Hepatocyte (in vitro differentiated cells): ENCODE data around the gene ZCCHC7. TPM values are rescaled to one million over a fixed set of nuclear protein-coding genes. Genes with fewer than 3 reads are reported as not detected.

Source experiments
- DNase-seq: peaks from one replicate; pipeline ENCODE4 v3.0.0-alpha.2; 2016; ENCODE audit warnings: low spot score
- H2AFZ ChIP-seq: fragments of 200-600 bp; sonication (generic); 2 replicates; pipeline ENCODE4 v1.6.0; 2016; ENCODE audit warnings: antibody characterized with exemption, mild to moderate bottlenecking
- H3K27ac ChIP-seq: fragments of 200-600 bp; sonication (generic); 2 replicates; pipeline ENCODE4 v1.5.1; 2016; ENCODE audit warnings: mild to moderate bottlenecking
- H3K27me3 ChIP-seq: fragments of 200-600 bp; sonication (generic); 2 replicates; pipeline ENCODE4 v1.6.1; 2016
- H3K36me3 ChIP-seq: fragments of 200-600 bp; sonication (generic); replicated peaks from 2 replicates; pipeline ENCODE4 v1.5.1; 2016; ENCODE audit warnings: low read depth; ENCODE audit not compliant: insufficient read depth
- H3K4me1 ChIP-seq: fragments of 200-600 bp; sonication (generic); 2 replicates; pipeline ENCODE4 v1.5.1; 2016; ENCODE audit warnings: mild to moderate bottlenecking, moderate library complexity; ENCODE audit not compliant: insufficient read depth
- H3K4me2 ChIP-seq: fragments of 200-600 bp; sonication (generic); 2 replicates; pipeline ENCODE4 v1.6.0; 2016
- H3K4me3 ChIP-seq: fragments of 200-600 bp; sonication (generic); 2 replicates; pipeline ENCODE4 v1.5.1; 2016; ENCODE audit warnings: mild to moderate bottlenecking
- H3K79me2 ChIP-seq: fragments of 200-600 bp; sonication (generic); 2 replicates; pipeline ENCODE4 v1.6.0; 2017; ENCODE audit warnings: mild to moderate bottlenecking
- H3K9me2 ChIP-seq: fragments of 200-600 bp; sonication (generic); replicated peaks from 2 replicates; pipeline ENCODE4 v1.6.0; 2017; ENCODE audit warnings: mild to moderate bottlenecking; ENCODE audit not compliant: insufficient read depth
- H3K9me3 ChIP-seq: fragments of 200-600 bp; sonication (generic); 2 replicates; pipeline ENCODE4 v1.5.1; 2016; ENCODE audit warnings: low read depth, mild to moderate bottlenecking
- H4K20me1 ChIP-seq: fragments of 200-600 bp; sonication (generic); 2 replicates; pipeline ENCODE4 v1.6.0; 2016; ENCODE audit warnings: mild to moderate bottlenecking; ENCODE audit not compliant: insufficient read depth, poor library complexity, severe bottlenecking
- EZH2 ChIP-seq: fragments of 200-600 bp; sonication (generic); IDR thresholded peaks from 2 replicates; pipeline ENCODE4 v1.6.1; 2016; ENCODE audit warnings: antibody characterized with exemption, mild to moderate bottlenecking, borderline replicate concordance
- EZH2phosphoT487 ChIP-seq: fragments of 200-600 bp; sonication (generic); IDR thresholded peaks from one replicate; pipeline ENCODE4 v1.6.1; 2018; ENCODE audit warnings: antibody characterized with exemption, mild to moderate bottlenecking, low read depth, moderate library complexity; ENCODE audit not compliant: unreplicated experiment, severe bottlenecking
- WGBS: methylation state at CpG from one replicate; pipeline ENCODE4 v1.1.6; 2016; ENCODE audit warnings: low lambda C conversion rate; ENCODE audit errors: missing lambda C conversion rate; 5-methylcytosine and 5-hydroxymethylcytosine counted together
- polyA plus RNA-seq: library from polyadenylated mRNA; unstranded; fragments of >200 nt; fragmentation: Nextera tagmentation; extraction: Ambion mirVana; gene quantifications from 2 replicates; pipeline ENCODE4 v1.2.1, GENCODE V29; 2016
- total RNA-seq: library from RNA; depleted of rRNA; stranded (reverse); fragments of >200 nt; gene quantifications from 2 replicates; pipeline ENCODE4 v1.2.3, GENCODE V29; 2014
- TF ChIP-seq, protein P1 (sequence below): fragments of 200-600 bp; sonication (generic); IDR thresholded peaks from 2 replicates; pipeline ENCODE4 v1.5.1; 2016; ENCODE audit warnings: antibody characterized with exemption, mild to moderate bottlenecking; ENCODE audit not compliant: poor library complexity

Gene ZCCHC7
- total and polyA plus RNA-seq, 2 experiments from 2014 or later = 12.3 to 14.6 TPM

DNA sequence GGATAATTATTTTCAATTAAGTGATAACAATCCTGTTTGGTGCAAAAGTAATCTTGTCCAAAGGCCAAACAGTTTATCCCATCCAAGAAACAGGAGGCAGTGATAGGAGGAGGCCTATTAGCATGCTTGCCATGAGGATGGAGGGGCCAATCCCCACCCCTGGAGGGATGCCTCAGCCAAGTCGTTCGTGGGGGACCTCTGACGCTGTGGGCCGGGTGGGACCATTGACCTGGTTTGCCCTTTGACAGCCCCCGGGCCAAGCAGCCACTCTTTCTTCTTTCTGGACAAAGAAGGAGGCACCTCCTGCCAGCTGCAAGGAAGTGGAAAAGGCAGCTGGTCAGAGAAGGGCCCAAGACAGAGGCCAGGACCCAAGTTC is 262.6 kb downstream of the ZCCHC7 start:
- Histone ChIP-seq H3K27ac (no peak overlapping the region), H3K4me2 (no peak overlapping the region), H3K27me3 (no peaks in the 10 kb centered on the region), H2AFZ (no peak overlapping the region), H4K20me1 (no peaks in the 10 kb centered on the region), H3K9me2 (no peaks in the 10 kb centered on the region), H3K4me1 (no peaks in the 10 kb centered on the region), H3K4me3 (no peak overlapping the region), H3K79me2 (no peaks in the 10 kb centered on the region), H3K36me3 (no peaks in the 10 kb centered on the region), H3K9me3 (no peaks in the 10 kb centered on the region)
- DNase-seq = no peak
- TF ChIP-seq, protein P1, sequence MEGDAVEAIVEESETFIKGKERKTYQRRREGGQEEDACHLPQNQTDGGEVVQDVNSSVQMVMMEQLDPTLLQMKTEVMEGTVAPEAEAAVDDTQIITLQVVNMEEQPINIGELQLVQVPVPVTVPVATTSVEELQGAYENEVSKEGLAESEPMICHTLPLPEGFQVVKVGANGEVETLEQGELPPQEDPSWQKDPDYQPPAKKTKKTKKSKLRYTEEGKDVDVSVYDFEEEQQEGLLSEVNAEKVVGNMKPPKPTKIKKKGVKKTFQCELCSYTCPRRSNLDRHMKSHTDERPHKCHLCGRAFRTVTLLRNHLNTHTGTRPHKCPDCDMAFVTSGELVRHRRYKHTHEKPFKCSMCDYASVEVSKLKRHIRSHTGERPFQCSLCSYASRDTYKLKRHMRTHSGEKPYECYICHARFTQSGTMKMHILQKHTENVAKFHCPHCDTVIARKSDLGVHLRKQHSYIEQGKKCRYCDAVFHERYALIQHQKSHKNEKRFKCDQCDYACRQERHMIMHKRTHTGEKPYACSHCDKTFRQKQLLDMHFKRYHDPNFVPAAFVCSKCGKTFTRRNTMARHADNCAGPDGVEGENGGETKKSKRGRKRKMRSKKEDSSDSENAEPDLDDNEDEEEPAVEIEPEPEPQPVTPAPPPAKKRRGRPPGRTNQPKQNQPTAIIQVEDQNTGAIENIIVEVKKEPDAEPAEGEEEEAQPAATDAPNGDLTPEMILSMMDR = no peak
- TF ChIP-seq EZH2phosphoT487 = no peak
- no peak for TF ChIP-seq EZH2
- 87% methylated on average over 5 of the region's 5 CpGs for WGBS

DNA sequence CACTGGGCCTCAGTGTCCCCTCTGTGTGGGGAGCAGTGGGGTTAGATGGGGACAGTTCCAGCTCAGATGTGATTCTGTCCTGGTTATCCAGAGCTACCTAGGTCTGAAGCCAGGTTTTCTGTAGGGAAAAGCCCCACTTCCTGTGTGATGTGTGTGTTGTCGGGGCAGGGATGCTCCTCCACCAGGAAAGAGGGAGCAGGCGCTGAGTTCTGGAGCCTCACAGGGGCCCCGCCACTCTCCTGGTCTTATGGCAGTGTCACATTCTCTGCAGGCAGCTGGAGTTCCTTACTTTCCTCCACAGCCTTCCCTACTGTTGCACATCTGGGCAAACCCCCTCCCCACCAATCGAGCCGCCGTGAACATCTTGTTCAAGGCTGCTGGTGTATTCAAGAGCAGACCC is 263.0 kb downstream of the ZCCHC7 start:
- no peak overlapping the region for H2AFZ ChIP-seq
- no peaks in the 10 kb centered on the region for H3K9me3 ChIP-seq
- 90% methylated on average over 6 of the region's 6 CpGs for WGBS
- H3K4me1 ChIP-seq = no peaks in the 10 kb centered on the region
- no peak overlapping the region for H3K4me3 ChIP-seq
- no peaks in the 10 kb centered on the region for H3K9me2 ChIP-seq
- TF ChIP-seq EZH2 (no peak), EZH2phosphoT487 (no peak)
- TF ChIP-seq, protein P1 = no peak
- no peaks in the 10 kb centered on the region for H3K79me2 ChIP-seq
- H3K27me3 ChIP-seq = no peaks in the 10 kb centered on the region
- no peaks in the 10 kb centered on the region for H4K20me1 ChIP-seq
- no peak overlapping the region for H3K27ac ChIP-seq
- DNase-seq = no peak
- H3K36me3 ChIP-seq = no peaks in the 10 kb centered on the region
- H3K4me2 ChIP-seq = no peak overlapping the region

DNA sequence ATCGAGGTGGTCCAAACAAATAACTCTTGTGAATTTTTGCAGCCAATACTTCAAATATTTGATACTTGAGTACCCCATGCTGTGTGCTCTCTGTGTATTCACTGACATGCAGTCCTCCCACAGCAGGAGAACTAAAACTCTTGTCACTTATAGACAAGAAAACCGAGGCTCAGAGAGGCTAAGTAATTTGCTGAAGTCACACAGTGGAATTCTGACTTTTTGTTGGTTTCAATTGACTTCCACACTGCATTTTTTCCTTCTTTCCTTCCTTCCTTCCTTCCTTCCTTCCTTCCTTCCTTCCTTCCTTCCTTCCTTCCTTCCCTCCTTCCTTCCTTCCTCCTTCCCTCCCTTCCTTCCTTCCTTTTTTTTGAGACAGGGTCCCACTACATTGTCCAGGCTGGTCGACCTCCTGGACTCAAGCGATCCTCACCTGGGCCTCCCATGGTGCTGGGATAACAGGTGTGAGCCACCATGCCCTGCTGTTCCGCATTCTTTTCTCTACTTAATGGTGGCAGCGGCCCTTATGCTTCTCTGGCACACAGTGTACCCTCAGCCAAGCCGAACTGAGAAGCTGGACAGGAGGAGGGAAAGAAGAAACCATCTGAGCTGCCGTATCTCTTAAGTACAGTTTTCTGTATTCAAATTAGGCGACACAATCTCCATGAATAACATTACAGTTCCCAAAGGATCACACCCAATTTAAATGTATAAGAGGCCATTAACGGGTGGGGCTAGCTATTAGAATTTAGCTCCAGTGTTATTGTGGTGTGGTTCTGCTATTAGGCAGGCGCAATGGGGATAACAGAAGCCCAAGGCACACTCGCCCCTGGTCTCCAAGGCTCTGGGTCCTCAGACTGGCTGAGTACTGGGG is 263.7 kb downstream of the ZCCHC7 start:
- TF ChIP-seq EZH2 (no peak), EZH2phosphoT487 (no peak)
- TF ChIP-seq, protein P1 = no peak

More for the DNA sequence above, 263.7 kb downstream of the ZCCHC7 start:
- Histone ChIP-seq H3K4me3 (no peak overlapping the region), H3K4me2 (no peak overlapping the region), H3K4me1 (no peaks in the 10 kb centered on the region), H3K27me3 (no peaks in the 10 kb centered on the region), H4K20me1 (no peaks in the 10 kb centered on the region), H3K27ac (no peak overlapping the region), H3K36me3 (no peaks in the 10 kb centered on the region), H3K9me2 (no peaks in the 10 kb centered on the region), H3K79me2 (no peaks in the 10 kb centered on the region), H3K9me3 (no peaks in the 10 kb centered on the region), H2AFZ (no peak overlapping the region)
- WGBS = 88% methylated on average over 12 of the region's 12 CpGs
- DNase-seq = no peak
